Activated CD4-positive, CD25-positive, alpha-beta regulatory T cell treated with anti-CD3 and anti-CD28 coated beads, Interleukin-2, amount 50 U/mL, for 16 hours (primary cell): ENCODE measurements around the gene RNF111.
"Not testable (repeated sequence)": the region's sequence is repeated elsewhere in the genome, so short reads cannot be mapped to it uniquely, and the experiment has no call there.

Source experiments
- DNase-seq: peaks from one replicate; pipeline ENCODE4 v3.0.0-alpha.2; 2020; ENCODE audit warnings: low read depth, low spot score

The RNF111 gene

DNA sequence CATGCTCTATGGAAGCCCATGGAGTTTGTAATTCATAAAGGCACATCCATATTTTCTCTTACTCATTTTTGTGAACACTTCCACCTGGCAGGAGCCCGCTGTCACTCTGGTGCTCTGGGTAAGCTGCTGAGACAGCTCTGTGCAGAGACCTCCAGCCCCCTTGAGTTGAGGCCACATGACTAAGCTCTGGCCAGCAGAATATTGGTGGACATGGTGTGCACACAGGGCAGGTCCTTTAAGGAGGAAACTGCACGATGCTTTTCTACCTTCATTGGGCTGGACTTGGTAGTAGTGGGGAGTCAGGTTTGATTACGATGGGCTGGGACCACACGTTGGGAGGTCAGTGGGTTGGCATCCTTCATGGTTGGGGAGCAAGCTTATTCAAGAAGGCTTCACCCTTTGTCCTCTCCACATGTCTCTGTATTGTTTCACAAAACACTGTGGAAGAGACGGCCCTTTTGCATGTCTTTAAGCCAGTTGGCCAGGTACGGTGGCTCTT lies 146.5 kb downstream of the RNF111 start:
- DNase-seq = no peak

DNA sequence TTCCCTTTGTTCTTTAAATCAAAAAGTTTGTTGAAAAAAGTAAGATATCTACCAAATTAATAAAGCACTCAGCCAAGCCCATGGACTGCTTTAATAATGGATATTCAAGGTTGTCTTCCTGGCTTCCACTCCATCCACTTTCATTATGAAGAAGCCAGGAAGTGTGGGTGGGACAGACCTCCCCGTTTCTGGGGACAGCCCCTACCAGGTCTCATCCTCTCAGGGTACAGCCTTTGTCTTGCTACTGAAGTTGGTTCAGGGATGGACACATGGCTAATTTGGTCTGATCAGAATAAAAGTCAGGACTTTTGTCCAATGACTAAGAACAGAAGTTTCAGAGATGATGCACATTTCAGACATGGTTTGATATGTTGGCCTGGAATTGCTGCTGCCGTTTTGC lies 150.1 kb downstream of the RNF111 start:
- no peak for DNase-seq

DNA sequence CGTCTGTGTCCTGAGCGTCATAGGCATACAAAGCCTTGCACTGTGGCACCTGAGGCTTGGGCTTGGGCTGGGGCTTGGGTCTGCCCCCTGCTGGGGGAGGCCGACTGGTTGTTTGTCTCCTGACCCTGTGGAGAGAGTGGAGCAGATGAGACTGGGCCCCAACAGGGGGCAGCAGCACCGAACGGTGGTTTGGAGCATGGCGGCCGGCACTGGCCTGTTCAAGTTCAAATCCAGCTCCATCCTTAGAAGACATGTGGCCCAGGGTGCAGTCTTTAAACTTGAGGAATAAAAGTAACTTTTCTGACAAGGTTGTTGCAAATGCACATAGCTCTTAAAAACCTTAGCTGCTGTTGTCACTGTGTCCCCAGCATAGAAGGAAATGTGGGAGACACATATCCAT lies 150.8 kb downstream of the RNF111 start:
- peak; percentile 4 for DNase-seq

DNA sequence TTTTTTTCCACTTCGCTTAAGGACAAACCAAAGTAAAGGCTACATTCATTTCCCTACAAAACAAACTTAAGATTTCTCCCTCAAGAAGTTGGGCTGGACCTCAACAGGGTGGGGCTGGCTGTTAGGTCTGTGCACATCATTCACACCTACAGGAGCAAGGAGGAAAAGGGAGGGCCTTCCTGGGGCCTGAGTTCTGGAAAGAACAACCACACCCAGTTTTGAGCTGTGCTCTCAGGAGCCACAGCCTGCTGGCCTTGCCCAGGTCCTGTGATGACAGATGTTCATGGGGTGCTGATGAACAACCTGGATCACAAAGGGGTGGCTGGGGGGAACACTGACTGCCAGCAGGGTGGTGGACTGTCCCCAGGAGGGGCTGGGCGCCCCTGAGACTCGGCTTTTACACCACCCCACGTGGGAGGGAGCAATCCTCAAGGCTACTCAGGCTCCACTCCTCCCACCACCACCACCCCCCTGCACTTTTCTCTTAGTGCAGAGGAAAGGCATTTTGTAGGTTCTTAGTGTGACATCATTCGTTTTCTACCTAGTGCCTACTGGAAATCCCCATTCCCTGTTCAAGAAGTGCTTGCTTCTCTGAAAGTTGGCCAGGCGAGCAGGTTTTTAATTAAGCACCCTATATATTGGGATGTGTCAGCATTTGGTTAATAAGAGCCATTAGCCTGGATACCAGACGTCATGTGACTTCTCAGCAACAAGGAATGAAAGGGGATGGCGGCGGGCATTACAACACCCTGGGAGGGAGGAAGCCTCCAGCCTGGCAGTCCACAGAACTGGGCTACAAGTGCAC lies 153.2 kb downstream of the RNF111 start:
- DNase-seq = no peak

DNA sequence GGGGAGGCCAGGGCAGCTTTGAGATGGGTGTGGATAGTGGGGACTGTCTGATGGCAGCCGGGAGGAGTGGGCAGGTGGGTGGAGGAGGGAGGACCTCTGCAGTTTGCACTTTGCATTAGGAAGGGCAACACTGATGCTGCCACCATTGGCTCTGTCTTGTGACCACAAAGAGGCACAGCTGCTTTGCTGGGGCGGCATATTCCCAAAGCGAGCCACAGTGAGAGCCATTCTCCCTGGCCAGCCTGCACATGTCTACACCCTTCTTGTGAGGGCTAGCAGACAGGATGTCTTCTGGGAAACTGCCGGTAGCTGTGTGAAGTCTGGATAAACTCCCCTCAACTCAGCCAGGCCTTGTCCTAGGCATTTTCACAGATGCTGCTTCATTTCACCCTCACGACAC lies 155.8 kb downstream of the RNF111 start:
- no peak for DNase-seq

DNA sequence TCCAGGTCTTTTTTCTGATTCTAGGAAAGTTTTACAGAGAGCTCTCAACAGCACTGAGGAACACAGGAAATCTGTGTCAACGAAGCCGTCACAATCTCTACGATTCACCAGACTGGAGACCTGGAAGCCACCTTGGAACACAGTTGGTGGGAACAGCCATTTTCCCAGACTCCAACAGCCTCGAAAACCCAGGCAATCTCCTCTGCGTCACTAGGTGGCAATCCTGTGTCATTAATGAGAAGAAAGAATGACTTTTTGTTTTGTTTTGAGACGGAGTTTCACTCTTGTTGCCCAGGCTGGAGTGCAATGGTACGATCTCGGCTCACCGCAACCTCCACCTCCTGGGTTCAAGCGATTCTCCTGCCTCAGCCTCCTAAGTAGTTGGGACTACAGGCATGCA lies 157.1 kb downstream of the RNF111 start:
- DNase-seq = not testable (repeated sequence)
